Activated B cell treated with CpG ODN at 0.5 μM for 24 hours (primary cell): ENCODE results near the gene WDR72. TPM values are rescaled to one million over a fixed set of nuclear protein-coding genes. Genes with fewer than 3 reads are reported as not detected.

Experiments
- ATAC-seq: fragments of 200-7000 bp; cut with Tn5 transposase; one replicate; pipeline ENCODE4 v1.10.0; 2021; ENCODE audit warnings: low read depth, mild to moderate bottlenecking, moderate library complexity
- CTCF ChIA-PET: fragments of 350-600 bp; sonication (Branson Sonifier 250); formaldehyde crosslinking; loops from one replicate; lab custom pipeline; 2021; ENCODE audit warnings: antibody characterized with exemption; lab: Charles Lee
- POLR2A ChIA-PET: fragments of 350-600 bp; sonication (Branson Sonifier 250); formaldehyde crosslinking; loops from one replicate; lab custom pipeline; 2021; ENCODE audit warnings: antibody characterized with exemption; lab: Charles Lee
- DNase-seq: peaks from one replicate; pipeline ENCODE4 v3.0.0; 2022
- H3K27ac Mint-ChIP-seq: one replicate; pipeline ENCODE4 v1.8.0; 2020; ENCODE audit warnings: mixed read lengths
- H3K27me3 Mint-ChIP-seq: one replicate; pipeline ENCODE4 v1.8.0; 2021; ENCODE audit warnings: mixed read lengths
- H3K36me3 Mint-ChIP-seq: one replicate; pipeline ENCODE4 v1.8.0; 2021; ENCODE audit warnings: low read depth, mixed read lengths
- H3K4me1 Mint-ChIP-seq: one replicate; pipeline ENCODE4 v1.8.0; 2021; ENCODE audit warnings: mixed read lengths
- H3K4me3 Mint-ChIP-seq: one replicate; pipeline ENCODE4 v1.8.0; 2020; ENCODE audit warnings: mild to moderate bottlenecking, mixed read lengths
- H3K9me3 Mint-ChIP-seq: one replicate; pipeline ENCODE4 v1.8.0; 2020; ENCODE audit warnings: mixed read lengths
- CTCF ChIP-seq: fragments of 200-600 bp; IDR thresholded peaks from one replicate; pipeline ENCODE4 v1.8.0; 2022; ENCODE audit warnings: antibody characterized with exemption, mild to moderate bottlenecking
- intact Hi-C: fragments of 100-400 bp; cut with micrococcal nuclease; formaldehyde crosslinking; loops from one replicate; pipeline ENCODE4 v1.15.1; 2024
- total RNA-seq: library from RNA; stranded (reverse); gene quantifications from 2 replicates; pipeline ENCODE4 v1.2.3, GENCODE V29; 2022

The WDR72 gene
- total RNA-seq, 1 donor from 2014 or later, result not detected

DNA sequence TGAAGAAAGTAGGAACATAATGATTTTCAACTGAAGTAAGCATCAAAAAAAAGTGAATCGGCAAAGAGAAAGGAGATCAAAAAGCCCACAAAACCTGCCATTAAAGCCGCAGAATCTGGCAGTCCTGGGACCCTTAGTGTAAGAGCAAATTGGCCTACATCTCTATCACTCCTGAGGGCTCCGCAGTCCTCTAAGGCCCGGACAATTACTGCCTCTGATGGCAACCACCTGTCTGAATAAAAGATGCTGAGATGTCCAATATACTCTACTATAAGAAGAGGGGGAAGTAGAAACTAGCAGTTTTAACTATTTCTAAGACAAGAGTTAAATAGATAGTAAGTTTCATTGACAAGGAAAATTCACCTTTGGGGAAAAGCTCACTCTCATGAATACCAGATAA, 20.3 kb downstream of the WDR72 start:
- Mint-ChIP-seq H3K4me3 (no peak overlapping the region), H3K9me3 (no peaks in the 10 kb centered on the region), H3K36me3 (no peaks in the 10 kb centered on the region), H3K27me3 (no peaks in the 10 kb centered on the region), H3K4me1 (no peaks in the 10 kb centered on the region), H3K27ac (no peak overlapping the region)
- ChIA-PET POLR2A (no interaction called here), CTCF (no interaction called here)
- ATAC-seq, result no peak
- intact Hi-C loops, result no loop called here
- no peak for TF ChIP-seq CTCF
- DNase-seq, result no peak

- POLR2A ChIA-PET, result no interaction called here
- H3K27me3 Mint-ChIP-seq, result no peaks in the 10 kb centered on the region
- no peak overlapping the region for H3K4me3 Mint-ChIP-seq
- intact Hi-C loops, result loop anchor here (10.0 kb wide), 1 partner anchor 57 kb away; no protein-coding TSS in a partner anchor
- TF ChIP-seq CTCF, result no peak
- H3K9me3 Mint-ChIP-seq, result no peaks in the 10 kb centered on the region
- no peak overlapping the region for H3K27ac Mint-ChIP-seq
- H3K4me1 Mint-ChIP-seq, result no peaks in the 10 kb centered on the region
- ATAC-seq (no peak), DNase-seq (no peak)
- CTCF ChIA-PET, result no interaction called here
- no peaks in the 10 kb centered on the region for H3K36me3 Mint-ChIP-seq
Measured at GRCh38 chr15:53721334-53722087, 38.0 kb downstream of the WDR72 start.

- no peaks in the 10 kb centered on the region for H3K27me3 Mint-ChIP-seq
- ChIA-PET POLR2A (no interaction called here), CTCF (no interaction called here)
- H3K4me3 Mint-ChIP-seq, result no peak overlapping the region
- H3K4me1 Mint-ChIP-seq, result no peaks in the 10 kb centered on the region
- TF ChIP-seq CTCF, result no peak
- no peak overlapping the region for H3K27ac Mint-ChIP-seq
- DNase-seq (no peak), ATAC-seq (no peak)
- no peaks in the 10 kb centered on the region for H3K9me3 Mint-ChIP-seq
- no peaks in the 10 kb centered on the region for H3K36me3 Mint-ChIP-seq
- intact Hi-C loops, result loop anchor here (10.0 kb wide), 1 partner anchor 932 kb away; no protein-coding TSS in a partner anchor
Measured at GRCh38 chr15:53716909-53717876, 42.3 kb downstream of the WDR72 start.

- intact Hi-C loops, result loop anchor here (10.0 kb wide), 1 partner anchor 928 kb away; no protein-coding TSS in a partner anchor
- Mint-ChIP-seq H3K4me1 (no peaks in the 10 kb centered on the region), H3K4me3 (no peak overlapping the region), H3K27me3 (no peaks in the 10 kb centered on the region), H3K27ac (no peak overlapping the region), H3K36me3 (no peaks in the 10 kb centered on the region), H3K9me3 (no peaks in the 10 kb centered on the region)
- CTCF ChIA-PET, result no interaction called here
- POLR2A ChIA-PET, result no interaction called here
- no peak for DNase-seq
- no peak for ATAC-seq
- TF ChIP-seq CTCF, result no peak
Measured at GRCh38 chr15:53713218-53713617, 46.2 kb downstream of the WDR72 start.

DNA sequence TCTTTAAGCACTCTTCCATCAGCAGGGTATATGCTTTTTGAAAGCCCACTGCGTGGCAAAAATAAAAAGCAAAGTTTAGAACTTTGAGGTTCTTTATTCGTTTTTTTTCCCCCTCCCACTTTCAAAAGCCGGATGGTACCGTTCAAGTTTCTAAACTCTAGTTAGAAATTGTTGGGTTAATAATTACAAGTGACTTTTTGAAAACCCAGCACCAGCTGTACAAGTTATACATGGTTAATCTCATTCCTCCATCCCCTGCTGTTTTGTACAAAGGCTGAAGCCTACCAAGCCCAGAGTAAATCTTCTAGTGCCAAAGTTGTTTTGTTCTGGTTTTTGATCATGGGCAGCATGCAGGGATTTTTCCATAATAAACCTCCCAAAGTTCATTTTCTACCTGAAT, 48.6 kb downstream of the WDR72 start:
- H3K36me3 Mint-ChIP-seq, result no peaks in the 10 kb centered on the region
- POLR2A ChIA-PET, result no interaction called here
- H3K27ac Mint-ChIP-seq, result no peak overlapping the region
- DNase-seq, result no peak
- no peak for ATAC-seq
- intact Hi-C loops, result loop anchor here (10.0 kb wide), 1 partner anchor 926 kb away; no protein-coding TSS in a partner anchor
- peaks cover 3% of the 10 kb centered on the region for H3K27me3 Mint-ChIP-seq
- H3K4me3 Mint-ChIP-seq, result no peak overlapping the region
- CTCF ChIA-PET, result no interaction called here
- no peak for TF ChIP-seq CTCF
- no peaks in the 10 kb centered on the region for H3K9me3 Mint-ChIP-seq
- no peaks in the 10 kb centered on the region for H3K4me1 Mint-ChIP-seq
